ENCODE data around the gene RNF43.

RNF43 gene

GRCh38 chr17:58396173-58396572 lies 21.2 kb downstream of the RNF43 start:
- TF ChIP-seq CTCF (IDR thresholded peaks at IDR 0.05; ENCODE audit: low read depth, low read length): no peak
- no peak for DNase-seq (ENCODE audit: extremely low read depth, low read depth)

DNA sequence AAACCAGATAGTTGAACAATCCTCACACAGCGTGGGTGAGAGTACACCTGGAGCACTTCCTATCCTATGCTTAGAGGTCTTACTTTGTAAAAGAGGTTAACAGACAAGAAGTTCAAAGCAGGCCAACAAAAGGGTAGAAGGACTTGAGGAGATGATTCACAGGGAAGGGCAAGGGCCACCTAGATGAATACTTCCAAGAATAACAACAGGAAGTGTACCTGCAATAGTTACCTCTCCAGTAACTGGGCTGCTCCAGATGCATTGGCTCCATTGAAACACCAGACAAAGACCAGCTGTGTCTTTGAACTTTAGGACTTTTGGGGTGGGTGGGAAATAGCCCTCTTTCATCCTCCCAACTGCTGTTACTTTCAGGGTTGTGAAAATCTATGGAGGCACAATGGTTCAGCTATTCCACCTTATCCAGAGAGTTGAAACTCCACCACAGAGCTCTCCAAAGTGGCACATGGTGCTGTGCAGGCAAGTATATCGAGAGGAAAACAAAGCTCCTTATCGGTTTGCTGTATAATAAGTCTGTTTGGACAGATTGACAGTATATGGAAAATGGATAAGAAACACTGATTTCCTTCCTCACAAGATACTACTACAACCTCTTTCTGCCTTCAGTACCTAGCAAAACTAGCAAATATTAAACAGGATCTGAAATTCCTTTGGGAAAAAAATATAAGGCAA lies 22.7 kb downstream of the RNF43 start:
- no peak for DNase-seq (ENCODE audit: extremely low read depth, low read depth)
- no peak for TF ChIP-seq CTCF (IDR thresholded peaks at IDR 0.05; ENCODE audit: low read depth, low read length)

- no peak for DNase-seq (ENCODE audit: extremely low read depth, low read depth)
- TF ChIP-seq CTCF (IDR thresholded peaks at IDR 0.05; ENCODE audit: low read depth, low read length): no peak
Measured at GRCh38 chr17:58391302-58391984, 25.9 kb downstream of the RNF43 start.

GRCh38 chr17:58390884-58391283 lies 26.4 kb downstream of the RNF43 start:
- TF ChIP-seq CTCF (IDR thresholded peaks at IDR 0.05; ENCODE audit: low read depth, low read length): no peak
- no peak for DNase-seq (ENCODE audit: extremely low read depth, low read depth)

DNA sequence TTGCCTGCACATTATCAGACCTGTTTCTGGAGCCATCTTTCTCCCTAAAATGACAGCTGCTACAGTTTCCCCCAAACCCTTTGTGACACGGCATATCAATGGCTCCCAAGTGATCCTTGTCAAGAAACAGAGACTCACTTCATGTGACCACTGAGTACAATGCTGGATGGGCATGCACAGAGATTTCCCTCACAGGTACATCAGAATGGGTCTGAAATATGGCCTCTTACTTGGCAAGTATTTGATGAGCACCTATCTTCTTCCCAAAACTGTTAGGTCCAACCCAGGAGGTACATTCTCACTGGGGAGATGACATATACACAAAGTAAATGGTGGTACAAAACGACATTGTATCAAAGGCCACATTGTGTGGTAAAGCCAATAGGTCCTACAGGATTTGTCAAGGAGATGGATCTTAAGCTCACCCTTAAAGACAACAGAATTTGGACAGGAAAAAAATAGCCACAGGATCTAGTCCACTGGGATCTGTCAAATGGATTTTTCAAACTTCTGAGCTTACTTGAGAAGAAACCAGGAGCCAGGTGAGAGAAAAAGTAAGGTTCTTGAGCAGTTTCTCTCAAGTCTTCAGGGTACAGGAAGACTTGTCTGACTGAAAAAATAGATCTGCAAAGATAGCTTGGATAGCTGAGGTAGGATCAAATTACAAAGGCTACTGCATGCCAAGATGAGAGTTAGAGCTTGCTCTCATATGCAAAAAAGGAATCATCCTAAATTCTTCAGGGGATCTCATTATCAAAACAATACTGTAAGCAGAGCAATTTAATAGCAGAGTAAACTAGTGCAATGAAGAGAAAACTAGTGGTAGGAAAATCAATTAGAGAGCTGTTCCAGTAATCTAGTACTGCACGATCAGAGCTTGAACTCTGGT lies 28.8 kb downstream of the RNF43 start:
- no peak for DNase-seq (ENCODE audit: extremely low read depth, low read depth)
- no peak for TF ChIP-seq CTCF (IDR thresholded peaks at IDR 0.05; ENCODE audit: low read depth, low read length)

DNA sequence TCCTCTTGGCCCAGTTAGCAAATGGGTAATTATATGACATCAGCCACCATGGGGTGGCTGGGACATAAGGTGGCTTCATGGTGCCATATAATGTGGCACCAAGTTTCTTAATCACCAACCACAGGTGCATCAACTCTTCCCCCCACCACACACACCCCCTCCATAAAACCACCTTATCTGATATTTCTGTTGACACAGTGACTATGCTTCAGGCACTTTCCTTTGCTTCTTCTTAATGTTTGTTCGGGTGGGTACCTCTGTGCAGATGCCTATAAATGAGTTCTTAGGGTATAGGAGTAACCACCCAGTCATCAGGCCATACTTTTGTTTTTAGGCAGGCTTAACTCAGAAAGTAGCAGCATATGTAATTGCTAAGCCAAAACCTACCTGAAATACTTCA lies 29.5 kb downstream of the RNF43 start:
- no peak for DNase-seq (ENCODE audit: extremely low read depth, low read depth)
- no peak for TF ChIP-seq CTCF (IDR thresholded peaks at IDR 0.05; ENCODE audit: low read depth, low read length)

GRCh38 chr17:58386708-58387107 lies 30.6 kb downstream of the RNF43 start:
- no peak for DNase-seq (ENCODE audit: extremely low read depth, low read depth)
- TF ChIP-seq CTCF (IDR thresholded peaks at IDR 0.05; ENCODE audit: low read depth, low read length): no peak

All from AG09319 (cell line).